Fibroblast of villous mesenchyme (primary cell): ENCODE results near the gene RHEBL1. TPM values are rescaled to one million over a fixed set of nuclear protein-coding genes. Genes with fewer than 3 reads are reported as not detected.

Experiments
- DNase-seq: peaks from one replicate; pipeline ENCODE4 v3.0.0-alpha.2; 2010; ENCODE audit warnings: low read depth
- H3K4me3 ChIP-seq: 2 replicates; pipeline ENCODE4 v1.5.1; 2011; ENCODE audit warnings: low read depth, mild to moderate bottlenecking, low read length
- total RNA-seq: library from RNA; depleted of rRNA; stranded (reverse); fragments of >200 nt; gene quantifications from 2 replicates; pipeline ENCODE4 v1.2.3, GENCODE V29; 2012
- TF ChIP-seq, protein P1 (sequence below): IDR thresholded peaks from 2 replicates; pipeline ENCODE4 v1.5.1; 2012; ENCODE audit warnings: low read depth, mild to moderate bottlenecking, low read length; ENCODE audit not compliant: insufficient read depth

The RHEBL1 gene
- total RNA-seq, 1 donor, result 0.86 TPM

DNA sequence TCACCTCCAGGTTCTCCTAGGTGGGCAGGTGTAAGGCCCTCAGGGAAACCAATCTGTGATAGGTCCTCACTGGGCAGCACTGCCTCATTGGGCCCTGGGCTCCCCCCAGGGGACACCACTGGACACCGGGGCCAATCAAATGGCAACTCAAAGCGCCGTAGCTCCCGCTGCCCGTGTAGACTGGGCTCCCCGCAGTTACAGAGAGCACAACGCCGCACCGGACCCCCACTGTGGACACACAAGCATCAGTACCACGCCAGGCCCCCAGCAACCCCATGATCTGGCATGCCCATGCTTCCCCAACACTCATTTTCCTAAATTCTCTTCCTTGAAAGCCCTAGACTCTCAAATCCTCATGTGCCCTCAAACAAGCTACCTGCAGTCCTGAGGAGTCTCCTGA is 15.3 kb downstream of the RHEBL1 start:
- no peak overlapping the region for H3K4me3 ChIP-seq
- no peak for DNase-seq
- TF ChIP-seq, protein P1, sequence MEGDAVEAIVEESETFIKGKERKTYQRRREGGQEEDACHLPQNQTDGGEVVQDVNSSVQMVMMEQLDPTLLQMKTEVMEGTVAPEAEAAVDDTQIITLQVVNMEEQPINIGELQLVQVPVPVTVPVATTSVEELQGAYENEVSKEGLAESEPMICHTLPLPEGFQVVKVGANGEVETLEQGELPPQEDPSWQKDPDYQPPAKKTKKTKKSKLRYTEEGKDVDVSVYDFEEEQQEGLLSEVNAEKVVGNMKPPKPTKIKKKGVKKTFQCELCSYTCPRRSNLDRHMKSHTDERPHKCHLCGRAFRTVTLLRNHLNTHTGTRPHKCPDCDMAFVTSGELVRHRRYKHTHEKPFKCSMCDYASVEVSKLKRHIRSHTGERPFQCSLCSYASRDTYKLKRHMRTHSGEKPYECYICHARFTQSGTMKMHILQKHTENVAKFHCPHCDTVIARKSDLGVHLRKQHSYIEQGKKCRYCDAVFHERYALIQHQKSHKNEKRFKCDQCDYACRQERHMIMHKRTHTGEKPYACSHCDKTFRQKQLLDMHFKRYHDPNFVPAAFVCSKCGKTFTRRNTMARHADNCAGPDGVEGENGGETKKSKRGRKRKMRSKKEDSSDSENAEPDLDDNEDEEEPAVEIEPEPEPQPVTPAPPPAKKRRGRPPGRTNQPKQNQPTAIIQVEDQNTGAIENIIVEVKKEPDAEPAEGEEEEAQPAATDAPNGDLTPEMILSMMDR, result no peak

DNA sequence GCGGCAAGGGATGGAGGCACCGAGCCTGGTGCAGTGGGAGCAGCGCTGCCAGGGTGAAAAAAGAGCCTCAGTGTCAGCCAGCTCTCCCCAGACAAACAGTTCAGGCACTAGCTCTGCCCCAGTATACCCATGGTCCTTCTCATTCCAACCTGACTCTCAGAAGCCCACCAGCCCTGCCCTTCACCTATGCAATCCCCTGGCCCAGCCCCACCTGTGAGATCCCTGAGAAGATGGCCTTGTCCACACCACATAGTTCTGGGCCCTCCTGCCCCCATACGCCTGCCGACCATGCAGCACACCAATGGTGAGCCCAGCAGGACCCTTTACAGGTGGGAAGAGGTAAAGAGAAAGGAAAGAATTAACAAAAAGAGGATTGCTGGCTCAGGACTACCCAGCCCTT is 15.7 kb downstream of the RHEBL1 start:
- DNase-seq, result no peak
- TF ChIP-seq, protein P1, result no peak
- no peak overlapping the region for H3K4me3 ChIP-seq

DNA sequence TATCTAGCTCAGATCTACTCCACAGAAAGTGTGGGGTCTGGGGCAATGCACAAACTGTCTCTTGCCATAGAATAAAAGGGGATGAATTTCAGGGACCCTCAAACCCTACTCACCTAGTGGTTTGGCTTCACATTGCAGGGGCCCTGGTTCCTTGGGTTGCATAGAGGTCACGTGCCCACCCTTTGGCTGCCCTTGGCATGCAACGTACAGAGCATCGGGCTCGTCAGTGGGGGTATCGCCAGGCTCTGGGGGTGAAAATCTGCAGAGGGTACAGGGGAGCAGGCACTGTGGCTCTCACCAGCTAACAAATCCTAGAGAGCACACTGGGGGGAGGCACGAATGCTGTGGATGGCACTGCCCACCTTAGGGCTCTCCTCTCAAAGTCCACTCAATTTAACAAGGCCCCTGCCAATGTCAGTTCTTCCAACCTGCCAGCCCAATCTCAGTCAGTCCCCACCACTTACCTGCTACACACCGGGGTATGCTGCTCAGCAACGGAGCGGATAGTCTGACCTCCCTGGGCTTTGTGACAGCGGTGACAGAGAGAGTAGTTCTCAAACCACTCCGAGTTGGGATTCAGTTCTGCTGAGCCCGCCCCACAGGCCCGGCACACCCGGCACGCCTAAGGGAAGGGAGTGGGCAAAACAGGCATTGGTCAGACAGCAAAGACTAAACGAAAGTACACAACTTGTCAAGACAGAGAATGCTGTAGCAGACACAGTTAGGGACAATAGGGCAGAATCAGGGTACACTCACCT is 17.1 kb downstream of the RHEBL1 start:
- TF ChIP-seq, protein P1, result no peak
- H3K4me3 ChIP-seq, result no peak overlapping the region
- DNase-seq, result no peak

DNA sequence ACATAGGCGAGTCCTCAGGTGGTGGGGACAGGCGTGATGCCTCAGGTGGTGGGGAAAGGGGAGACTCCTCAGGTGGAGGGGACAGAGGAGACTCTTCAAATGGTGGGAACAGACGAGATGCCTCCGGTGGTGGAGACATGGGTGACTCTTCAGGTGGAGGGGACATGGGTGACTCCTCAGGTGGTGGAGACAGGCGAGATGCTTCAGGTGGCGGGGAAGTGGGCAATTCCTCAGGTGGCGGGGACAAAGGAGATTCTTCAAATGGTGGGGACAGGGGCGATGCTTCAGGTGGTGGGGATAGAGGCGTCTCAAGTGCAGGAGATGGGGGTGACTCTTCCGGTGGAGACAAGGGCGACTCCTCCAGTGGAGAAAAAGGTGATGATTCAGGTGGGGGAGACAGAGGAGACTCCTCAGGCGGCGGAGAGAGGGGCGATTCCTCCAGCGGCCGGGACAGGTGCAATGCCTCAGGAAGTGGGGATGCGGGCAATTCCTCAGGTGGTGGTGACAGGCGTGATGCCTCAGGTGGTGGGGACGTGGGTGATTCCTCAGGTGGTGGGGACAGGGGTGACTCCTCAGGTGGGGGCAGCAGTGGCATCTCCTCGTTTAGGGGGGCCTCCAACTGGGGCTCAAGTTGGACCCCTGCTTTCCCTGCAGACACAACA is 17.9 kb downstream of the RHEBL1 start:
- DNase-seq, result no peak
- no peak overlapping the region for H3K4me3 ChIP-seq
- TF ChIP-seq, protein P1, result no peak

DNA sequence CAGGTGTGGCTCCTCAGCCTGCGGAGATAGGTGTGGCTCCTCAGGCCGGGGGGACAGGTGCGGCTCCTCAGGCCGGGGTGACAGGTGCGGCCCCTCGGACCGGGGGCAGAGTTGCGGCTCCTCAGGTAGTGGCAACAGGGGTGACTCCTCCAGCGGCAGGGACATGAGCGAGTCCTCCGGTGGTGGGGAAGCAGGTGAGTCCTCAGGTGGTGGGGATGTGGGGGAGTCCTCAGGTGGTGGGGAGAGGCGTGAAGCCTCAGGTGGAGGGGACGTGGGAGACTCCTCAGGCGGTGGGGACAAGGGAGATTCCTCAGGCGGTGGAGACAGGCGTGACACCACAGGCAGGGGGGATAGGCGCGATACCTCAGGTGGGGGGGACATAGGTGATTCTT is 18.4 kb downstream of the RHEBL1 start:
- no peak overlapping the region for H3K4me3 ChIP-seq
- TF ChIP-seq, protein P1, result no peak
- DNase-seq, result no peak

DNA sequence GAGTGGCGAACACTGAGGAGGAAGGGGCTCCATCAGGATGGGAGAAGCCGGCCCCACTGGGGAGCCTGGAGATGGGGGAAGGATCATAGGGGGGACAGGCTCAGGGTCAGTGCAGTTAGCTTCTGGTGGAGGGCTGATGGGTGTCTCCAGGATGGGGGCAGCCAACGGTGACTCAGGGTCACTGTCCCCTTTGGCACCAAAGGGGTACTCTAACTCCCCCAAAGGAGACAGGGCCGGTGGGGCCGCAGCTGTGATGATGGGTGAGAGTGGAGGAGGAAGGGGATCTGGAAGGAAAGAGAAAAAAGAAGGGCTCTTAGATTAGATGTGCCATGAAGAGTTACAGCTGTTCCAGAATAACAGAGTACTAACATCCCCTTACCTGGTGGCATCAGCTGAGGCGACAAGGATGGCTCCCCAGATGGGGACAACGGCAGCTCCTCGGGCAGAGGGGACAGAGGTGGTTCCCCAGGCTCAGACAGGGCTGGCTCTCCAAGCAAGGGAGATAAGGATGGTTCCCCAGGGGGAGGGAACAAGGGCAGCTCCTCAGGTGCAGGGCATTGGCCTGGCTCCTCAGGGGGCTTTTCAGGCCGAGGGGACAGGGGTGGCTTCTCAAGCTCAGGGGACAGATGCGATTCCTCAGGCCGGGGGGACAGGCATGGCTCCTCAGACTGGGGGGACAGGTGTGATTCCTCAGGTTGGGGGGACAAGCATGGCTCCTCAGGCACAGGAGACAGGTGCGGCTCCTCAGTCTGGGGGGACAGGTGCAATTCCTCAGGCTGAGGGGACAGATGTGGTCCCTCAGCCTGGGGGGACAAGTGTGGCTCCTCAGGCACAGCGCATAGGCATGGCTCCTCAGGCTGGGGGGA is 19.0 kb downstream of the RHEBL1 start:
- no peak overlapping the region for H3K4me3 ChIP-seq
- no peak for DNase-seq
- TF ChIP-seq, protein P1, result no peak
